ENCODE results near the gene PGAM4.
"Not testable (repeated sequence)": the region's sequence is repeated elsewhere in the genome, so short reads cannot be mapped to it uniquely, and the experiment has no call there.

The PGAM4 gene

DNA sequence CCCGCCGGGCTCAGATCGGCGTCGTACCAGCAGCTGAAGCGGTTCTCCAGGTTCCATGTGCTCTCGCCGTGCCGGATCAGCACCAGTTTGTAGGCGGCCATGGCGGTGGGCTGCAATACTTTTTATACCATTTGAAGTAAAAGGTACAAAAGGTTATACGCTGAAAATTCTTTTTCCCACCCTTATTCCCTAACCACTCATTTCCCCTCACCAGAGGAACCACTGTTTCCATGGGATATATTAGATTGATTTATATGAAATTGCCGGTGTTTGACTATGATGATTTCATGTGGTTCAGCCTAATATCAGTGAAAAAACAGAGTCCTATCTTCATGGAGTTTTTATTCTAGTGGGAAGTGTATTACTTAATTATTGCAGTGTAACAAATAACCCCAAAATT lies at the start of gene PGAM4:
Gene PGAM4 (minus strand): TSS at position 101 of the 400 bp plus-strand sequence. CDS start 0 bp downstream, at position 101.
- no peak for DNase-seq (ENCODE audit: low read depth in 2 of 2)

DNA sequence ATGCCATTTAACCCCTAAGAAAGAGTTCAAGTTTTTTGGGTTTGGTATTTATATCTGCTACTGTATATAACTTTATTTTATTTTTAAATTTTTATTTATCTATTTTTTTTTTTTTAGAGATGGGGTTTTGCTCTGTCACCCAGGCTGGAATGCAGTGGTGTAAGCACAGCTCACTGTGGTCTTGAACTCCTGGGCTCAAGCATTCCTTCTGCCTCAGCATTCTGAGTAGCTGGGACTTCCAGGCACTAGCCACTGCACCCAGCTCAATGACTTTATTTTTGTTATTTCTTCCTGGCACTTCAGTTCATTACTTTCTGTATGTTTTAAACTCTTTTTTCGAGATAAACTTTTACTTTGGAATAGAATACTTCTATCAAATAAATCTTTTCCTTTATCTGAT lies 42.4 kb upstream of the PGAM4 start:
- no peak for DNase-seq (ENCODE audit: low read depth in 2 of 2)

DNA sequence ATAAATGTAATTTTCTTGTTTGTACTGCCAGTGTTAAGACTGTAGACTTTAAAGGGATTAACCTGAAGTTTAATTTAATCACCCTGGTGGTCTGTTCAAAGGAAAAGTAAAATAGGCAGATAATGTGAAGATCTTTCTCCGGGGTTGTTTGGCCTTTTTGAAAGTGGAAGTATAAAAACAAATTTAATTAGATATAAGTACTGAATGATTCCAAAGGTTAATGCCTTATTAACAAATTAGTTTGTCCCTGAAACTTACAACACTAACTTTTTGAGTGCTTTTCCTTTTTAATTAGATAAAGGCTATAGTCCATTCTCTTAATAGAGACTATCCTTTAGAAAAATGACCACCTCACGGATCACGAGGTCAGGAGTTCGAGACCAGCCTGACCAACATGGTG lies 10.4 kb upstream of the PGAM4 start:
- no peak for DNase-seq (ENCODE audit: low read depth in 2 of 2)

DNA sequence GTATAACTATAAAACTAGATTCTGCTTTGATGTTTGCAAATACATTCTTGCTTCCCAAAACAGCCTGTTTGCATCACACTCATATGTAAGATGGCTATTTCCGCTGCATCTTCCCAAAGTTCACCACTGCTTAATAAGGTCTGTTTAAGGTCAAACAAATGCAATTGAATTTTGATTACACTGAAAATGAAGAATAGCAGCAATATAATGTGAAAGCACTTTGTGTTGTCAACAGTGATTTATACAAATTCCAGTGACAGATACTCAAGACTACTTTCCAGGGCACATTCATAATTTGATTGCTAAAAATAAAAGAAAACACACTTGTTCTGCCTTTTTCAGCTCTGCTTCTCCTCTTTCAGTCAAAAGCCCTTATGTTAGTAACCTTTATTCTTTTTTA lies 8.1 kb upstream of the PGAM4 start:
- no peak for DNase-seq (ENCODE audit: low read depth in 2 of 2)

DNA sequence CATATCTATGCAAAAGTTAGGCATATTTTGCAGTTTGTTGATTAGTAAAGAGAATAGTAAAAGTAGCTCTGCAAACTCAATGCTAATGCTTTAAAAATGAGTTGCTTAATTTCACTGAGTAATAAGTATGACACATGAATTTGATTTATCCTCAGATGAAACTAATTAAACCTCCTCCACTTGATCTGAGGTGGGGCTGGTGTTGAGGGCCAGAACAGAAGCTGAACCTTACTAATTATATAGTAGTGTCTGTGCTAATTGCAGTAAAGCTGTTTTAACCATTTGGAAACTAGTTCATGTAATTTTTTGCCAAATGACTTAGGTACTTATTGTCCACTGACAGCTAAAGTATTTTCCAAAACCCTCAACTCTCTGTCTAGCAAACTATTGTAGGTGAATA lies 7.7 kb upstream of the PGAM4 start:
- no peak for DNase-seq (ENCODE audit: low read depth in 2 of 2)

DNA sequence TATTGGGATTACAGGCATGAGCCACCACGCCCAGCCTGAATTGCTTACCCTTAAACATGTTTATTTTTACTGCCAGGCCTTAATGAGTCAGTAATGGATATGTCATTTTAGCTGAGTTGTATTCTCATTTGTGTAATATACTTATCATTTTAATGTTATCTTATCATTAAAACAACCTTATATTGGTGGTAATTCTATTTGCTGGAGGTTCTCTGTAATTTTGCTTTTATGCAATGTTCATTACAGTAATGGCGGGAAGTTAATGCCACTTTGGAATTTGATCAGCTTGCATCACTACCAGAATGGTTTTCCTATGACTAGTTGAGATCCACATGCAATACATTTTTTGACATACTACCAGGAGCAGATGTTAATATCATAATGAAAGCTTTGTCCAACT lies 6.3 kb upstream of the PGAM4 start:
- no peak for DNase-seq (ENCODE audit: low read depth in 2 of 2)

DNA sequence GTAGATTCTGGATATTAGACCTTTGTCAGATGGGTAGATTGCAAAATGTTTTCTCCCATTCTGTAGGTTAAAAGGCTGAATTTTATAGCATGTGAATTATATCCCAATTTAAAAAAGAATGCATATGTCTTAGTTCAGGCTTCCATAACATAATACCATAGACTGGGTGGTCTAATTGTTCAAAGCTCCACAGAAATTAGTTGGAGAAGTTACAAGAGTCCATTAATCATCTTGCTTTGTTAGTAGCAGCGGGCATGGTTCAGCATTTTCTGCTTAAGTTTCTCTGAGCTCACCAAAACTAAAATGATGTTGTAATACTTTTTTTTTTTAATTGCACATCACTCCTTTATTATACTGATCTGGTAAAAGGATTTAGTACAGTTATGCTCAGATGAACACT lies 1.8 kb downstream of the PGAM4 start:
- DNase-seq (ENCODE audit: low read depth in 2 of 2): no peak

DNA sequence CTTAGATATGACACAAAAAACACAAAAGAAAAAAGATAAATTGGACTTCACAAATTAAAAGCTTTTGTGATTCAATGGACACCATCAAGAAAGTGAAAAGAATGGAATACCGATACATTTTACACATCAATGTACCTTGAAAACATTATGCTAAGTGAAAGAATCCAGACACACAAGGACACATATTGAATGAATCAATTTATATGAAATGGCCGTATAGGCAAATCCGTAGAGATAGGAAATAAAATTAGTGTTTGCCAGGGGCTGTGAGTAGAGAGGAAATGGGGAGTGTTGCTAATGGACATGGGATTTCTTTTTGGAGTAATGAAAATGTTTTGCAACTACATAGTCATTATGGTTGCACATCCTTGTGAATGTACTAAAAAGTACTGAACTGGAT lies 3.1 kb downstream of the PGAM4 start:
- no peak for DNase-seq (ENCODE audit: low read depth in 2 of 2)

DNA sequence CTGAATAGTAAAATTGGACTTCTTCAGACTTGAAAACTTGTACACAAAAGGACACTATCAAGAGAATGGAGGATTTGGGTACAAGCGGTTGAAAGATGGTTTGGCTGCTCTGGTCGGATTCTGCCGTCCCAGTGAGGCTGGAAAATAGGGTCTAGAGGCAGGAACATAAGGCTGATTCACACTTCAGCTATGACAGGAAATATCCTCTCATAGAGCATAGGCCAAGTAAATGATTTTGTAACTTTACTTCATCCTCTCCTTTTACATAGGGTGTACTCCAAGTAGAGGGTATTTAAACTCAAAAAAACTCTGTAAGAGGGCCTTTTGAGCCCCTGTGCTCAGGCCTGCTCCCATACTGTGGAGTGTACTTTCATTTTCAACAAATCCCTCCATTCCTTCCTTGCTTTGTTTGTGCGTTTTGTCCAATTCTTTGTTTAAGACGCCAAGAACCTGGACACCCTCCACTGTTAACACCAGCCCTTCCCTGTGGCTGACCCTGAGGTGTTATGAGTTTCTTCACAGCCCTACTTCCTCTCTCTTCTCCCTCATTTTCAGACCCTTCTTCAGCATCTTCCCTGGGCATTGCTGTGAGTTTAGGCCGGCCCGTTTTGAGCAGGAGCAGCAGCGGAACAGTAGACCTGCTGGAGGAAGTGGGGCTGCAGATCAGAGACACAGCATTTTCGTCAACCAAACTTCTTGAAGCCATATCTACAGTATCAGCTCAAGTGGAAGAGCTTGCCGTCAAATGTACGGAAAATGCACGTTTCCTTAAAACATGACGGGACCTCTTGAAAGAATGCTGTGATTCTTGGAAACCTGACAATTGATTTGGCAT lies 7.2 kb downstream of the PGAM4 start:
- DNase-seq (ENCODE audit: low read depth in 2 of 2): no peak

DNA sequence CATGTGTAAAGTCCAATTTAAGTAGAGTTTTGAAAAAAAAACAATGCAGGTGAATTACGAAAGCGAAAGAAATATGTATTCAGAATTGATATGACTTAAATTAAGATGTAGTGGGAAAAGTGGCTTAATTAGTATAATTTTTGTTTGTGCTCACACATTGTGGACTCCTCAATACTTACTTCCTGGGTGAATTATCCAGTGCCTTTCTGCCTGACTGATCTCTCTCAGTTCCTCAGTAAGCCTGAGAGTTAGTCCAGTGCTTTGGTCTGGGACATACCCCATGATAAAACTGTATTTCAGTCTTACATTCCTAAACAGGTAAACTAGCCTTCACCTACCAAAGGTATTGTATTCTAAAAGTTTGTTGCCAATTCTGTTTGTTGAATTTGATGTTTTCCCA lies 8.4 kb downstream of the PGAM4 start:
- DNase-seq (ENCODE audit: low read depth in 2 of 2): no peak

DNA sequence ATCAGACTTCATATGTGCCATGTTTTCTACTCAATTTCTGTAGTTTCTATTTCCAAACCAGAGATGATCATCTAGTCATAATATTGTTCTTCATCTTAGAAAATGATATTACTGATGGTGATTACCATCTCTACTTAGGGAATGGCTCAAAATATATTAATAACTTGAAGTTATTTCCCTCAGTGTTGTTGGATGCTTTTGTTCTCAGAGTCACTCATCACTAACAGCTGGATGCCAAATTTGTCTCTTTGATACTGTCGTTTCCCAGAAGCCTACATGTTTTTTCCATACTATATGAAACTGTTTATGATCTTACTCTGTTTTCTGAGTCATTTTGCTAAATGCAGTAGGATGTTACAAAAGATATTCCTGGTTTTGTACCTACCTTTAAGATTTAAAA lies 8.9 kb downstream of the PGAM4 start:
- DNase-seq (ENCODE audit: low read depth in 2 of 2): no peak

DNA sequence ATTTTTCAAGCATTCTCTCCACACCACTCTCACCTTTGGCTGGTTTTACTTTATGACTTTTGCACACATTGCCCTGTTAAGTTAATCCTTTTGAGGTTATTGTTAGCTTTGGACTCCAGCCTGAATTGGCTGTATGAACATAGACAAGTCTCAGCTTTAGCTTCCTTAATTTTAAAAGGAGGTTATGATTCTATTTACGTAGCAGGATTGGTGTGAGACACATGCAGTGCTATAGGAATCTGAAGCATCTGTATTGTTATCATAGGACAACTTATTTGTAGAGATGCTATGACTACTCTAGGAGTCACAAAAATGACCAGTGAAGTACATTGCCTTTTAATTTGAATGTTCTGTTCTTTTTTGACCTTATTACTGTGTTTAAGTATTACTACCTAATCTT lies 15.7 kb downstream of the PGAM4 start:
- no peak for DNase-seq (ENCODE audit: low read depth in 2 of 2)

DNA sequence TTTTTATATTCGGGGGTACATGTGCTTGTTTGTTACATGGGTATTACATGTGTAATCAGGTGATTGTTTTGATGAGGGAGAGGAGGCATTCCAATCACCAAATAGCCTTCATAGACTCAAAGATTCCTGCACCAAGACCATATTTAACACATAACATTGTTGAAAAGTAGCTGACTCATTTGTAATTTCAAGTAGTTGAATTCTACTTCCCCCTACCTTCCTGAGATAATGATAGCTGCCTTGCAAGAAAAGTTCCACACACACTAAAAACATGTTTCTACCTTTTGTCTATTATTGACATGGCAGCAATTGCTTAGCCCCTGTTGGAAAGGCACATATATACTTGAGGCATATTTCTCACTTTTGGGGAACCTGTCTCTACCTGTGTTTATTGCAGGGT lies 16.1 kb downstream of the PGAM4 start:
- DNase-seq (ENCODE audit: low read depth in 2 of 2): no peak

DNA sequence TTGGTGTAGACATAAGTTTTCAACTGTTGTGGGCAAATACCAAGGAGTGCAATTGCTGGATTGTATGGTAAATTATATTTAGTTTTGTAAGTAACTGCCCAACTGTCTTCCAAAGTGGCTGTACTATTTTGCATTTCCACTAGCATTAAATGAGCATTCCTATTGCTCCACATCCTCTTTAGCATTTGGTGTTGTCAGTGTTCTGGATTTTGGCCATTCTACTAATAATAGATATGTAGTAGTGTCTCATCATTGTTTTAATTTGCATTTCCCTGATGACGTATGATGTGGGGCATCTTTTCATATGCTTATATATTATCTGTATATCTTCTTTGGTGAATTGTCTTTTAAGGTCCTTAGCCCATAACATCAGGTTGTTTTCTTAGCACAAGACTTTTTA lies 17.3 kb downstream of the PGAM4 start:
- DNase-seq (ENCODE audit: low read depth in 2 of 2): no peak

DNA sequence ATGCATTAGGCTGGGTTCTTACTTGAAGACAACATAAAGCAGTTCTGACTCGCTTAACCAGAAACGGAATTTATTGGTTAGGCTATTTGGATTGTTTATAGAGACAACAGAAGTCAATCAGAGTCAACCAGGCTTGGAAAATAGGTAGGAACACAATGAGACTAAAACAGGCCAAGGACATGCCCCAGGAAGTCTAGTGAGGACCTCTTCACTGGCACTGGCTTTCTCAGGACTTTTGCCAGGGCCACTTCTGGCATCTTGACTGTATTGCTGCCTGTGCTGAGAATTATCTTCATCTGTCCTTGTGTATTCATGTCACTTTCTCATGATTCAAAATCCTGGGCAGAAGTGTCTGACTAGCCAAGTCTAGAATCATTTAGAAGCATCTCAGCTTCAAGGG lies 19.6 kb downstream of the PGAM4 start:
- no peak for DNase-seq (ENCODE audit: low read depth in 2 of 2)

DNA sequence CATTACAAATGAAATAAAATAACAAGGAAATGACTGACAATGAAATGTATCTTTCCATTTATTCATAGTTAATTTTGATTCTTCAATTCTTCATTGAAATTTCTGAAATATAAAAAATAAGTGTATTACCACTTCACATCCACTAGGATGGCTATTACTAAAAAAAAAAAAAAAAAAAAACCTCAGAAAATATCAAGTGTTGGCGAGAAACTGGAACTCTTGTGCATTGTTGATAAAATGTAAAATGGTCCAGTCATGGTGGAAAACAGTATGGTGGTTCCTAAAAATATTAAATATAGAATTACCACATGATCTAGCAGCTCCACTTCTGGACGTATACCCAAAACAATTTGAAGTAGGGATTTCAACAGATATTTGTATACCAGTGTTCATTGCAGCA lies 22.9 kb downstream of the PGAM4 start:
- DNase-seq (ENCODE audit: low read depth in 2 of 2): no peak

DNA sequence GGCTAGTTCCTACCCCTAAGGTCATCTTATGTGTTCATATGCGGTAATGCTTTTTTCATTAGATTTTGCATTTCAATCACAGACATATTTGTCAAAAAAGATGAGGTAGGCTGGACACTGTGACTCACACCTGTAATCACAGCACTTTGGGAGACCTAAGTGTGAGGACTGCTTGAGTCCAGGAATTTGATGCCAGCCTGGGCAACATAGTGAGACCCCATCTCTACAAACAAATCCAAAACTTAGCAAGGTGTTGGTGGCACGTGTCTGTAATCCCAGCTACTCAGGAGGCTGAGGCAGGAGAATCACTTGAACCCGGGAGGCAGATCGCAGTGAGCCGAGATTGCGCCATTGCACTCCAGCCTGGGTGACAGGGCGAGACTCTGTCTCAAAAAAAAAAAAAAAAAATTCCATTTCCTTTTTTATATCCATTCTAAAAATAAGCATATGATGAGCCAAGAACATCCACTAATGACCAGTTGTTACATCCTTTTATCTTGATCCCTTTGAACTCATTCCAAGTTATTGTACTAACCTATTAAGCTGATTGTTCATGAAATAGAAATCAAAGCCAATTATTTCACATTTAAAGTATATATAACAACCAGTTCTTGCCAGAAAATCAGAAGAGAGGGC lies 23.4 kb downstream of the PGAM4 start:
- no peak for DNase-seq (ENCODE audit: low read depth in 2 of 2)

DNA sequence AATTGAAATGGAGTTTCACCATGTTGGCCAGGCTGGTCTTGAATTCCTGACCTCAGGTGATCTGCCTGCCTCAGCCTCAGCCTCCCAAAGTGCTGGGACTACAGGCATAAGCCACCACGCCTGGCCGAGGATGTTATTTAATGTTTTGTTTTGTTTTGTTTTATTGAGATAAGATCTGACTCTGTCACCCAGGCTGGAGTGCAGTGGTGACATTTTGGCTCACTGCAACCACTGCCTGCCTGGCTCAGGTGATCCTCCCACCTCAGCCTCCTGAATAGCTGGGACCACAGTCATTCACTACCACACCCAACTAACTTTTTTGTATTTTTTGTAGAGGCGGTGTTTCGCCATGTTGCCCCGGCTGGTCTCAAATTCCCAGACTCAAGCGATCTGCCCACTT lies 24.4 kb downstream of the PGAM4 start:
- not testable (repeated sequence) for DNase-seq (ENCODE audit: low read depth in 2 of 2)

DNA sequence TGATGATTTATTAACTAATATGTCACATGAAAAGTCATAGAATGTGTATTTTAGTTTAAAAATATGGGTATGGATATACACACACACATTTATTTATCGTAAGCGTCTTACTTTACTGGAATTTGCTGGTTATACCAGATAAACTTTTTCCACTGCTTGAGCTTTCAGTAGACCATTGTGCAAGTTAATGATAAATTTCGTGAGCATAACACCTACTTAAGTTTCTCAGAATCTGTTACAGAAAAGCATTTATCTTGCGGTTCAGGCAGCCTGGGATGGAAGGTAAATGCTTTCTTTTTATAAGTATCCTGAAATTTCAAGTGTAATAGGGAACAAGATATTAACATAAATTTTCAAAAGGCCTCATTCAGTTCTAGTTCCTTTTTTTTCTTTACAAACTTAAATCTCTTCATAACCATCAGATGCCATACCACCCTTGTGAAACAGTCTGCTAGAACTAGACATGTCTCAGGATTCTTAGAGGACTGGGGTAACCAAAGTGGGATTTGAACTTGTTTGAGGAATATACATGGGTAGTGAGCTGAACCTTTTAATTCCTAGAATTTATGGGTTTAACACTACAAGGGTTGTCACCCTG lies 31.3 kb downstream of the PGAM4 start:
- DNase-seq (ENCODE audit: low read depth in 2 of 2): no peak

DNA sequence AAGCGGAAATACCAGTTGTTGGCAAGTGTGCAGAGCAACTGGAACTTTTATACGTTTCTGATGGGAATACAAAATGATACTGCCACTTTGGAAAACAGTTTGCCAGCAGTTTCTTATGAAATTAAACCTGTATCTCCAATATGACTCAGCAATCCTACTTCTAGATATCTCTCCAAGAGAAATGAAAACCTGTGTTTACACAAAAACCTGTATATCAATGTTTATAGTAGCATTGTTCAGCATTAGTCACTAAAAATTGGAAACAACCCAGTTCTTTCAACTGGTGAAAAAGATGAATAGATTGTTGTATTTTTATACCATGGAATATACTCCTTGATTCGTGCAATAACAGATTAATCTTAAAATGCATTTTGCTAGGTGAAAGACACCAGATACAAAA lies 32.1 kb downstream of the PGAM4 start:
- DNase-seq (ENCODE audit: low read depth in 2 of 2): no peak

DNA sequence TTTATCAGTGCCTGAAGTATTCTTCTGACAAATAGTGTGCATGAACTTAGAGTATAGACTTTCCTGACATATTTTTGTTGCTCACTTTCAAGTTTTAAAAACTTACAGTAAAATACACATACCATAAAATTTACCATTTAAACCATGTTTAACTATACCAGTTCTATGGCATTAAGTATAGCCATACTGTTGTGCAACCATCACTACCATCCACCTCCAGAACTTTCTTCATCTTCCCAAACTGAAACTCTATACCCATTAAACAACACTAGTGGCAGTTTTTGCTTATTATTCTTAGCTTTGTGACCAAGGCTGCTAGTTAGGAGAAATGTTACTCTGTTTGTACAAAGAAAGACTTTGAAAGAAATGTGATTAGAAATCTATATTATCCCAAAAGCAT lies 33.1 kb downstream of the PGAM4 start:
- no peak for DNase-seq (ENCODE audit: low read depth in 2 of 2)

DNA sequence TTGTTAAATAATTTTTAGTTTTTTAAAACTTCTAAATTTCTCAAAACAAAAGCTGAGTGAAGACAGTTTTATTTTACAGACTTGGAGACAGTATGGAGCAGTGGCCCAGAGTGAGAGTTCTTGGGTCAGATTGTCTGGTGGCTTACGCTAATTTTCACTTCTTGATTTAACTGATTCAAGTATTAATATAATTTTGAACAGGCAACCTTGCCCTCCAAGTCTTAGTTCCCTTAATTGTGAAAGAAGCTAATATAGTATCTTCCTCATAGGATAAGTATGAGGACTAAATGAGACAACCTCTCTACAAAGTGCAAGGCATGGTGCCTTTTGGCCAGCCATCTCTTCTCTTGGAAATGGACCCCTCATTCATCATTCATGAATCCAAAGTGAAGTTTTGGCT lies 33.6 kb downstream of the PGAM4 start:
- no peak for DNase-seq (ENCODE audit: low read depth in 2 of 2)

DNA sequence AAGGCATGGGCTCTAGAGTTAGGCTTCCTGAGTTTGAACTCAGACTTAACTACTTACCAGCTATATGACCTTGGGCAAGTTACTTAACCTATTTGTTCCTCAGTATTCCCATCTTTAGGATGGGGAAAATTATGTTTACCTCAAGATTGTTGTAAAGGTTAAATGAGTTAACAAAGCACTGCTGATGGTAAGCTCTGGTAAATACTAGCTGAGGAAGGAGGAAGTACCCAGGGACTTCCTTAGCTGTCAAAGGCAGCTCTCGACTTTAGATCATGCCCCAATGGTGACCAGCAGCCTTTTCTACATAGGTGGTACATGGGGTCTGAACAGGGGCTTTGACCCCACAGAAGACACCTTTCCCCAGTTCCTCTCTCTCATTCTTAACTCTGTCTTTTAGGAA lies 38.9 kb downstream of the PGAM4 start:
- DNase-seq (ENCODE audit: low read depth in 2 of 2): no peak

Data from stimulated activated CD8-positive, alpha-beta memory T cell treated with anti-CD3 and anti-CD28 coated beads, Interleukin-15, amount 100 ng/mL, for 4 hours (primary cell).